GM19468 (cell line): ENCODE measurements around the gene RNU1-2.
"Not testable (repeated sequence)": the region's sequence is repeated elsewhere in the genome, so short reads cannot be mapped to it uniquely, and the experiment has no call there.

Source experiments
- ATAC-seq: cut with Tn5 transposase; IDR thresholded peaks from one replicate; pipeline ENCODE4 v1.9.1; 2021; ENCODE audit warnings: mild to moderate bottlenecking, moderate library complexity, moderate number of reproducible peaks; ENCODE audit not compliant: unreplicated experiment; ENCODE audit errors: extremely low read depth

Gene RNU1-2

DNA sequence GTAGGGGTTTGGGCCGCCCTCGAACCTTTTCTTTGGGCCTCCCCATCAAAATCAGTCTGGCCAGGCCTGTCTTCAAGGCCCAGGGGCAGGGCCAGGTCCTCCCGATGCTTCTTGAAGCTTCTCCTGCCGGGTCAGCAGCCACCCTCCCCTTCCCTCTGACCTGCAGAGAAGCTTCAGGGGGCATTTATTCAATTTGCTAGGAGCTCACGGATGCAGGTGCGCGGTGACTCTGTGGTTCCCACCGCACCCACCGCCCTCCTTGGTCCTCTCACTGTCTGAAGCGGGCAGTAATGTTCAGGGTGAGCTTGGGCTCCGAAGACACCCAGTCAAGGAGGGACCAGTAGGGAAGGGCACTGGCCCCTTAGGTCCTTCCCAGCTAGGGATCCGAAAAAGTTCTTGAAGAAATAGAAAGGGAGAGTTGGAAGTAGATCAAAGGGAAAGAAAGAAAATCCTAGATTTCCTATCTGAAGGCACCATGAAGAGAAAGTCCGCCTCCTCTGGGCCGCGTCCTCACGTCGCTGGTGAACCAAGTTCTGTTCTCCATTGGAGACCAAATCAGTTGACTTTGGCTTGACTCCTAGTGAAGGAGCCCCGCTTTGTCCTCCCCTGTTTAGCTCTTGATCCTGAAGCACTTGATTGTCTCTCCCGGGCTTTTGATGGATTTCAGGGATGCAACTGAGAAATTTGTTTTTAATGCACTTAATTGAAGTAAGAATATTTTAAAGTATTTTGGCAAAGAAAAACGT lies 8.7 kb upstream of the RNU1-2 start:
- ATAC-seq: no peak

DNA sequence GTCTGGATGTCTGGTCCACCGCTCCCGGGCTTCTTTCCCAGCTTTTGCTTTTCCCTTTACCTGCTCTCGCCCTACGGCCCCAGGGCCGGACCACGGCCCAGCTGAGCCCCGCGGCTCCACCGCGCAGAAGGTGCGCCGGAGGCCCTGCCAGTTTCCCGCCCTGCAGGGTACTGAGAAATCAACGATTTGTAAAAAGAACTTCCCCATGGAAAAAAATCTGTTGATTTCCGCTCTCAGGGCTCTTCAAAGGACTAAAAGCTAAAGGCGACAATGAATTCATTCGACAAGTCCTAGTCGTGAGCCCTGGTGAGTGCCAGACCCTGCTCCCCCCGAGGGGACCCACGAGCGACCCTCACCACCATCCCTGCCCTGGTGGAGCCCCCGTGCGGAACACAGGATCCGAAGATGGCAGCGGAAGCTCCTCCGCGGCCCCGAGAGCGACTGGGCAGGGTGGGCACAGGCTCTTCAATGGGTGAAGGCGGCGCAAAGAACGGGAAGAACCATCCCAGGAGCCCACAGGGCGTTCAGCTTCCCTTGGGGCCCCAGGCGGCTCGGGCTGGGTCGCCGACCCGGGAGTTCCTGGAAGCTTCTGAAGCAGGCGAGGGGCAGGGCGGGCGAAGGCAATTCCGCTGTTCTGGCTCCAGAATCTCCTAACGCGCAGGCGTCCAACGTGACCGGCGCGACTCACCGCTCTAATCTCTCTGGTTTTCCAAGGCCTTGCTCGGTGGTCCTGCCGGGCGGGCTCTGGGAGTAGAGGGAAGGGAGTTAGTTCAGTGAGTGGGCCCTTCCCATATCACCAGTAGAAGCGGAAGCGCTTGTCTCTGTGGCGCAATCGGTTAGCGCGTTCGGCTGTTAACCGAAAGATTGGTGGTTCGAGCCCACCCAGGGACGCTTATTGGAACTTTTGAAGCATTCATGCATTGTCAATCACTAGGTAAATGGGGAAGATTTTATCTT lies 6.6 kb upstream of the RNU1-2 start:
- ATAC-seq: no peak

DNA sequence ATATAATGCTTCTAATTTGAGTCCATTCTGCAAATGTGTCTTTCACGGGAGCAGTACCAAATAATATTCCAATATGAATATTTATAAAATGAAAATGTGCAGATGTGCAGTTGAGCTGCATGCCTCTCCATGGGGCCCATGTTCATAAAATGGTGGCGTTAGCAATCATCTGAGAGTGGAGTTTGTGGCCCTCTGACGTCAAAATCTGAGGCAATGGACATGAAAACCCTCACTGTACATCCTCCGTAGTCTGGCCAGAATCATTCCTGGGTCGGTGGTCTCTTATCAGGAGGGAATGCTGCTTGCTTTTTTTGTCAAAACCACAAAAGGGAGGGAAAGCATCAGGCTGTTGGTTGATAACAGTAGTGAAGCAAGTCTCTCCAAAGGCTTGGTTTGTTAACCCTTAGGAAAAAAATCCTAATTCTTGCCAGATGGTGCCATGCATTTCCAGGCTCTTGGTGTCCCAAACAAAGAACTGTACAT lies 5.2 kb upstream of the RNU1-2 start:
- not testable (repeated sequence) for ATAC-seq

DNA sequence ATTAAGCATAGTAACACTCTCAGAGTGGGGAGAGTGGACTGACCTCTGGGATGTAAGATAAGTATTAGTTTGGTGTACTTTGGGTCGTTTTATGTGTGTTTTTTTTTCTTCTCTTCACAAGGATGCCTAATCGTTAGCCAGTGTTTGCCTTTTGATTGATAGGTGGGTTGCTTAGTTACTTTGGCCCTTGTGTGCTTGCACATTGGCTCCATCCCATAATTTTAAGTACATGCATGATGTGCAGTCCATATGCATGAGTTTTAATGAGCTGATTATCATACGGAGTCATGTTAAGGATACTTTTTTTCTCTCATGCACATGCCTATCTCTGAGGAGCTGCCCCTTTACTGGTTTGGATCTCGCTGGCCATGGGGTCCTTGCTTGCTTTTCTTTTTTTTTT lies 4.7 kb upstream of the RNU1-2 start:
- not testable (repeated sequence) for ATAC-seq

DNA sequence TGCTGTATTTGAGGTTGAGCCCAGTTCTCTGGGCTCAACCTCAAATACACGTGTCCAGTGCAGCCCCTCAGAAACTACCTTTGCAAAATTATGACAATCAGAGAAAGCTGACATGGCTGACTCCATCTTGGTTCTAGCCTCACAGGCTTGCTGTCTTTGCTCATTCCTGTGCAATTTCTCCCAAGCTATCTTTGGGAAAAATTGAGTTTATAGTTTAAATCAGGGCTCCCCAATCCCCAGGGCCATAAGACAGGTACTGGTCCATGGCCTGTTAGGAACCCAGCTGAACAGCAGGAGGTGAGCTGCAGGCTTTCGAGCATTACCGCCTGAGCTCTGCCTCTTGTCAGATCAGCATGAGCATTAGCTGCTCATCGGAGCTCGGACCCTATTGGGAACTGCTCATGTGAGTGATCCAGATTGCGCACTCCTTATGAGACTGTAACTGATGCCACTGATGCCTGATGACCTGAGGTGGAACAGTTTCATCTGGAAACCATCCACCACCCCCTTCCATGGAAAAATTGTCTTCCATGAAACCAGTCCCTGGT lies 2.7 kb upstream of the RNU1-2 start:
- ATAC-seq: not testable (repeated sequence)

DNA sequence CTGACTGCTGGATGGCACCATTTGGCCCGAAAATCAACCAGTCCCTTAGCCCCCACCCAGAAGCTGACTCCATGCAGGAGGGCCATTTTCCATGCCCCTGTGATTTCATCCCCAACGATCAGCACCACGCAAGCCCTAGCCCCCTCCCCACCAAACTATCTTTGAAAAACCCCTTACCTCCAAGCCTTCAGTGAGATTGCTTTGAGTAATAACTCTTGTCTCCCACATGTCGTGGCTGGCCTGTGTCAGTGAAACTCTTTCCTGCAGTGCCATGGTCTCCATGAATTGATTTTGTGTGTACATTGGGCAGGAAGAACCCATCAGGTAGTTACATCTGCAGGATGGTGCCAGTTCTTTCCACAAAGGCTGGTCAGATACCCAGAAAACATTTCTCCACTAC lies 2.0 kb upstream of the RNU1-2 start:
- ATAC-seq: not testable (repeated sequence)

DNA sequence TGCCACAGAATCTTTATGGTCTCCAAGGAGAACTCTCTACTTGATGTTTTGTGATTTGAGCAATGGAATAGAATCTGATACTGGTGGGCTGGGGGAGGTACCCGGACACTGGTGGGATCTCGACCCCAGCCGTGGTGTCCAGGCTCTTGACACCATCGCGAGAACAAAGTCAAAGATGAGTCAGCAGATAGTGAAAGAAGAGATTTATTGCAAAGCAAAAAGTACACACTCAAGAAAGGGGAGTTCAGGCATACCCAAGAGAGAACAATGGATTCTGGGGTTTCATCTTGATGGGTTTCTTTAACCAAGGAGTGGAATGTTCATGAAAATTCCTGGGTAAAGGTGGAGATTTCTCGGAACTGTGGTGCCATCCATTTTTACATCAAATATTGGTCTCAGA lies 1.4 kb upstream of the RNU1-2 start:
- ATAC-seq: not testable (repeated sequence)

DNA sequence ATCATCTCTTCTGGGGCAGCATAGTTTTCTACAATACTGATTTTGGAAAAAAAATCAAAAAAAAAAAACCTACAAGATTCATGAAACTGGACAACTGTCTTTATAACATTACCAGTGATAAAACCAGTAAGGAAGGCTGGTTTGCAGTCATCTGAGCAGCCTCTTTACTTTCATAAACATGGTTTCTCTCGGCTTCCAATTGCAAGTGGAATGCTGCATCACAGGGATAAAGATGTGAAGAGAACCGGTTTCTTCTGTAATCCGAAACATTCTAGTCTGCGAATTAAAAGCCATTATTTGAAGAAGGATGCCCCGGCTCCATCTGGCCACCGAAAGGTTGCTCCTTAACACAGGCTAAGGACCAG lies 565 bp upstream of the RNU1-2 start:
- ATAC-seq: not testable (repeated sequence)

DNA sequence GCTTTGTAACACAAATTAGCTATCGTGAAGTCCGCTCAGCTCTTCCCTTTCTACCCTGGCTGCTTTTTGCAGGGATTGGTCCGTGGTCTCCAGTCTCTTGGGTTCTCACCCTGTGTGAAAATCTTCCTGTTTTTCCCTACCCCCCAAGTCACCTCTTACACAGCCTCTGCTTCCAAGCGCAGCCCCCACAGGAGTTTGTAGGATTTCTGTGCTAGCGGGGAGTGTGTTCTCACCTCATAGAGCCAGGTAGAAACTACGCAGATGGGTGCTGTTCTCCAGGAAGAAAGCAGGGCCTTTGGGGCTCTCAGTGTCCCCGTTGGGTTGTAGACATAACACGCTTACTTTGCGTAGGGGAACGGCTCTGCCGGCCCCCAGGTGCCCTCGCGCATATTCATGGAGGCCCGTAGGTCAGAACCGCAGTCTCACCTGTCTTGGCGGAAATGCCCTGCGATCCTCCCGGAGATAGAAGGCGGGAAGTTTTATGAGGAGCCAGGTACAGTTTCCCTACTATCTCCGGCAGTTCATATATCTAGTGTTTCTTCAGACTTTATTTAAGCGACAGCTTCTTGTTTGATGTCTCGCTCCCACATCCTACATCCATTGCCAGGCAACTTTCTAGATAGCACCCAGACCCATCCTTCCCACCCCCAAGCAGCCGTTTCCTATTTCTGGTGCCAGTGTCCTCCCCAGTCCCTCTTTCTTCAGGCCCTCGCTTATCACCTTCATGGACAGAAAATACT lies 706 bp downstream of the RNU1-2 start:
- not testable (repeated sequence) for ATAC-seq

DNA sequence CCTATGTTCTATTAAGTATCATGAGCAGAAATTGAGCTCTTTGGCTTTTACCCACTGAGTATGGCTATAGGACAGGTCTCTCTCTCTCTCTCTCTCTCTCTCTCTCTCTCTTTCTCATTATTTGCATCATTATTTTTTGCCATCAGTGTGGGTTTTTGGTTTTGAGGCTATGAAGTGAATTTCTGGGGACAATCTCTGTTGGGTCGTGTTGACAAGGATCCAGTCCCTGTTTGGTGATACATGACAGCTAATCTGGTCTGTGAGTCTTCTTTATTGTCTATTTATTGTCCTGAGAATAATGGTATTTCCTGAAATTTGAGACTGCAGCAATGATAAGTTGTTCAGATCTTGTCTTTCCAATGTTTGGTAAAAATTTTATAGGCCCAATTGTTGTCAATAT lies 1.9 kb downstream of the RNU1-2 start:
- not testable (repeated sequence) for ATAC-seq

DNA sequence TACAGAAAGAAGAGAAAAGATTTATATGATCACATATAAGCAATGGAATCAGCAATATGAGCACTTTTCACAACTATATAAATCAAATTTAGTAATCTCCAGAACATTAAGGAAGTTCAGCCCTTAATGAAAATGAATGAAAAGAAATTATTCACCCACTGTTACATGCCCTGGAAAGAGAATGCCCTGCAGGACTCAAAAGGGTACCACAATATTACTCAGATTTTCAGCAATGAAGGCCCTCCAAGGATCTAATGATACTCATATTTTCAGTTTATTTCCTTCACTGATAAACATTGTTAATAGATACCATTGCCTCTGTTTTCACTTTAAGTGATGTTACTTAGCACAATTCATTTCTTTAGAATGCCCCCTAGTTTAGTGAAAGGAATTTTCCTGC lies 2.5 kb downstream of the RNU1-2 start:
- ATAC-seq: not testable (repeated sequence)

DNA sequence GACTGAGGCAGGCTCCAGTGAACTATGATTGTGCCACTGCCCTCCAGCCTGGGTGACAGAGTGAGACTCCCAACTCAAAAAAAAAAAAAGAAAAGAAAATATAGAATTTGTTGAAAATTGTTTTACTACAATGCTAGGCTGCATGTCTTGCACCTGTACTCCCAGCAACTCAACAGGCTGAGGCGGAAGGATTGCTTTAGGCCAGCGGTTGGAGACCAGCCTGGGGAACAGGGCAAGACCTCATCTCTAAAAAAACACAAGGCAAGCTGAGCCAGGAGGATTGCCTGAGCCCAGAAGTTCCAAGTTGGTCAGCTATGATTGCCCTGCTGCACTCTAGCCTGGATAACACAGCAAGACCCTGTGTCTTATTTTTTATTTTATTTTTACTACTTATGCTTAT lies 3.2 kb downstream of the RNU1-2 start:
- ATAC-seq: not testable (repeated sequence)

DNA sequence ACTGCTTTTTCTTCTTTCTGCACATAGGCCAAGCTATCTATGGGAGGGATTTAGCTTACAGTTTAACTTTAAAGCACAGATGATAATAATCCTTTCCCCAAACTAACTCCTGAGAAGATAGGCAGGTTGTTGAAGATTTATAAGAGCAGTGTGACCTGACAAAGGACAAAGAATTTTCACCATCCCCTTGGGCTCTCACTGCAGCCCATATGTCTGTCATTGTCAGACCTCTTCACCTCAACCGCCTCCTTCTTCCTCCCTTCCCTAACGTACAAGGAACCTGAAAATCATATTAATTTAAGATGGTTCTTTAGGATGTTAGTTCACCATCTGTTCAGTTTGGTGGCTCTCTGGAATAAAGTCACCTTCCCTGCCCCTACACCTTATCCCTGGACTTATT lies 5.0 kb downstream of the RNU1-2 start:
- no peak for ATAC-seq

DNA sequence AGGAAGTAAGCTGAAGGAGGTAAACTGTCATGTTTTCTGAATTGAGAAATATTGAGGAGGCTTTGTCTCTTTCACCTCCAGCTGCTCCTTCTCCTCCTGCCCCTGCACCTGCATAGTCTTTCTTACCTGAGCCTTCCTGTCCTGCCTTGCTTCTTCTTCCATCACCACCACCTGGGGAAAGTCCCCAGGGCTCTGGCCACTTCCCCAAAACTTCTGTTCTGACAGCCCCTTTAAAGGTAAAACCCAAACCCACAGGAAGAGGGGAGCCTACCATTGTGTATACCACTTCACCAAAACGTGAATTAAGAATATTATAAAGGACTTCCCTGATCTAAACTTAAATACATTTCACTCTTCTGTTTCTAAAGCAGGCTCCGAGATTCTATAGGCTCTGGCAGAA lies 5.6 kb downstream of the RNU1-2 start:
- not testable (repeated sequence) for ATAC-seq

DNA sequence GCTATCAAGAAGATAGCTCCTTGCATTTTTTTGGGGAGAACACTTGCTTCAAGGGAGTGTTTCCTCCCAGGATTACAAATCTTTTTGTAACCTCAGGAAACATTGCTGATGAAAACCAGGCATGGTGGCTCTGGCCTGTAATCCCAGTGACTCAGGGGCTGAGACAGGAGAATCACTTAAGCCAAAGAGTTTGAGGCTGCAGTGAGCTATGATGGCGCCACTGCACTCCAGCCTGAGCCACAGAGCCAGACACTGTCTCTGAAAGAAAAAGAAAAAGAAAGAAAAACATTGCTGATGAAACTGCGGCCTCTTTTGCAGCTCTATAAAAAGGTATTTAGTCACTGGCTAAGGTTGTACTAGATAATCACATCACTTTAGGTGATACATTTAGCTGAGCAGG lies 7.3 kb downstream of the RNU1-2 start:
- ATAC-seq: no peak

DNA sequence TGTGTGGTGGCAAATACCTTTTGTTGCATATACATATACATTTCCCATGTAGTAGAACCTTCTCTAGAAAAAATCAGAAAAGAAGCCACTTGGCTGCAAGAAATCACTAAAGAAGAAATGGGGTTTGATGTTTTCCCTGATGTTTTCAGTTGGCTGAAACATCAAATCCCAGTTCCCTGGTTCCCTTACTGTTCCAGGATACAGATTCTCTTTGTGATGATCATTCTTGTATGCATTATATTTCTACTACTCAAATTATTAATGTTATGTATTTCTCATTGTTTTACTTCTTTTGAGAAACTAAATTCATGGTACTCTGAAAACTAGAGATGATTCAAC lies 7.6 kb downstream of the RNU1-2 start:
- no peak for ATAC-seq

DNA sequence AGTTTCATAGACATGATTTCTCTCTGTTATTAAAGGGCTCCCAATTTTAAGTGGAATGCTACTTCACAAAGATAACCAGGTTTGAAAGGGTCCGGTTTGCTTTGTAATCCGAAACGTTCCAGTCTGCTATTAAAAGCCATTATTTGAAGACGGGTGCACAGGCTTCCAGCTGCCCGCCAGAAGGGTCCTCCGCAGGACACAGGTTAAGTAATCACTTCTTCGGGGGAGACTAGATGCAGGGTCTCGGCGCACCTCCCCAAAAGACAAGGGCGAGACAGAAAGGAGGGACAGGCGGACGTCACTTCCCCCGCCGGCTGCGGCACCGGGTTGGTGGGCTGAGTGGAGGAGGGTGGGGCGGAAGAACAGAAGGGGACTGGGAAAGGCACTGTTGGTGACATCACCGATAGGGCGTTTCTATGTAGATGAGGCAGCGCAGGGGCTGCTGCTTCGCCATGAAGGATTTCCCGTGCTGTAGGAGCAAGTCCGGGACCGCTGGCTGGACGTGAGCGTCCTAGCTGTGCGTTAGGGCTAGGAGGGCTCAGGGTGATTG lies 8.9 kb downstream of the RNU1-2 start:
- peak; percentile 78 for ATAC-seq

DNA sequence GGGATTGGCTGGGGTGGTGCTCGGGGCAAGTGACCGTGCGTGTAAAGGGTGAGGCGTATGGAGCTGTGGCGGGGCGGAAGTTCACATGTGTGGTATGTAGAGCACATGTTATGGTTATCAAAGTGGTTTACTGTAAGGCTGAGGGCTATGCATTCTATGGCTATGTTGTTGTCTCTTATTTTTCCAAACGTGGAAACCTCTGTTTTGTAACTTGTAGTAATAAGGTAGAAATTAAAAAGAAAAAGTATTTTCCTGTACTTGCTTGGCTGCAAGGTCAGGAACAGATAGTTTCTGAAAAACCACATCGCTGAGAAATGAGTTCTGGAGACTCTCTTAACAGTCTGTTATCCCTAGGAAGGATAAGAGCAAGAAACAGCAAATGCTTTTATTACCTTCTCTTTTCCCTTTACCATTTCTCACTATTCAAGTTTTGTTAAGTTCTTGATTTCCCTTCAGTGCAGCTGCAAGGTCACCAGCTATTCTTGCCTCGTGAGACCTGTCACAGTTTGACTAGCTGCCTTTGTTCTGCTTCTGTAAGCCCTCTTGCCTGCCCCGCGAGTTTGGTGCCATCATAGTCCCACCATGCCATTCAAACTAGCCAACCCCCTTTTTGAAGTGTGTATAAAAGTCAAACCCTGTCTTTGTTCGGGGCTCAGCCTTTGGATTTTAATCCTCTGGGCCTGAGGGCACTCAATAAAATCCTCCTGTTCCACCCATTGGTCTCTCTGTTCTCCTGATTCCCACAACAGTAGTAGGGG lies 9.5 kb downstream of the RNU1-2 start:
- peak; percentile 26 for ATAC-seq
